ENCODE measurements around the gene ZNF785. TPM values are rescaled to one million over a fixed set of nuclear protein-coding genes. Genes with fewer than 3 reads are reported as not detected.

The ZNF785 gene
- total and polyA plus RNA-seq, 2 of the 13 experiments (the other 11 are each of a cell fraction or from before 2014, with no cell fraction given), result 0.01 TPM; not detected in 1

- TF ChIP-seq EEA1 (CRISPR knock-in tag; IDR thresholded peaks at IDR 0.05; ENCODE audit: borderline replicate concordance) (no peak), SRSF1 (optimal IDR thresholded peaks at IDR 0.05; ENCODE audit: low read depth, low read length) (no peak), EP300 (IDR thresholded peaks at IDR 0.05; ENCODE audit: low read depth in 2 of 2, low read length in 2 of 2) (no peak), EP300 (CRISPR knock-in tag; IDR thresholded peaks at IDR 0.05; ENCODE audit: borderline replicate concordance) (no peak), MNT (IDR thresholded peaks at IDR 0.05) (no peak), ZNF33B (CRISPR knock-in tag; IDR thresholded peaks at IDR 0.05) (no peak), SMARCC2 (IDR thresholded peaks at IDR 0.05) (no peak), NFYC (CRISPR knock-in tag; IDR thresholded peaks at IDR 0.05) (no peak), ZXDC (CRISPR knock-in tag; IDR thresholded peaks at IDR 0.05) (no peak), ZNF776 (CRISPR knock-in tag; IDR thresholded peaks at IDR 0.05) (no peak), FOXK1 (CRISPR knock-in tag; IDR thresholded peaks at IDR 0.05; ENCODE audit: borderline replicate concordance, low read depth) (no peak), TAF1 (CRISPR knock-in tag; IDR thresholded peaks at IDR 0.05) (no peak), ZNF747 (CRISPR knock-in tag; IDR thresholded peaks at IDR 0.05; ENCODE audit: borderline replicate concordance) (no peak; the same call in 1 of the 2 replicates), ZMYM2 (CRISPR knock-in tag; IDR thresholded peaks at IDR 0.05) (no peak; the same call in 1 of the 2 replicates), ZNF646 (CRISPR knock-in tag; IDR thresholded peaks at IDR 0.05) (no peak), MIXL1 (CRISPR knock-in tag; IDR thresholded peaks at IDR 0.05) (no peak; the same call in 1 of the 2 replicates), ZNF784 (CRISPR knock-in tag; IDR thresholded peaks at IDR 0.05; ENCODE audit: borderline replicate concordance) (no peak; the same call in 1 of the 2 replicates), TCF12 (IDR thresholded peaks at IDR 0.05) (no peak), TCF12 (CRISPR knock-in tag; IDR thresholded peaks at IDR 0.05) (no peak)
These were observed 50.3 kb downstream of the ZNF785 start (continued) for GRCh38 chr16:30535106-30535776.
